DMS79 treated with DMSO at 0.1 percent for 48 hours (cell line): ENCODE measurements around the gene ANKRD63.

Experiments used
- DNase-seq: peaks from one replicate; lab custom pipeline; 2025; lab: John Stamatoyannopoulos, UW

ANKRD63 gene

GRCh38 chr15:40257656-40258450 lies 25.0 kb downstream of the ANKRD63 start:
- DNase-seq, result no peak

- DNase-seq, result no peak
Measured at GRCh38 chr15:40256638-40257235, 26.1 kb downstream of the ANKRD63 start.

GRCh38 chr15:40255033-40255432 lies 27.8 kb downstream of the ANKRD63 start:
- no peak for DNase-seq

- no peak for DNase-seq
Measured at GRCh38 chr15:40254452-40254851, 28.4 kb downstream of the ANKRD63 start.

- DNase-seq, result peak; percentile 27
Measured at GRCh38 chr15:40253167-40253790, 29.6 kb downstream of the ANKRD63 start.

- DNase-seq, result peak; percentile 37
Measured at GRCh38 chr15:40252438-40253166, 30.3 kb downstream of the ANKRD63 start.

GRCh38 chr15:40252141-40252437 lies 30.8 kb downstream of the ANKRD63 start:
- no peak for DNase-seq

- no peak for DNase-seq
Measured at GRCh38 chr15:40251486-40252140, 31.3 kb downstream of the ANKRD63 start.

- DNase-seq, result no peak
Measured at GRCh38 chr15:40250771-40251483, 31.9 kb downstream of the ANKRD63 start.

- no peak for DNase-seq
Measured at GRCh38 chr15:40250304-40250656, 32.6 kb downstream of the ANKRD63 start.

- no peak for DNase-seq
Measured at GRCh38 chr15:40249477-40250303, 33.2 kb downstream of the ANKRD63 start.

- DNase-seq, result no peak
Measured at GRCh38 chr15:40248006-40248783, 34.7 kb downstream of the ANKRD63 start.

GRCh38 chr15:40247406-40247971 lies 35.4 kb downstream of the ANKRD63 start:
- no peak for DNase-seq

- DNase-seq, result no peak
Measured at GRCh38 chr15:40246496-40247280, 36.2 kb downstream of the ANKRD63 start.

GRCh38 chr15:40245666-40246450 lies 37.0 kb downstream of the ANKRD63 start:
- no peak for DNase-seq

- DNase-seq, result no peak
Measured at GRCh38 chr15:40244961-40245523, 37.8 kb downstream of the ANKRD63 start.

GRCh38 chr15:40243126-40243810 lies 39.6 kb downstream of the ANKRD63 start:
- no peak for DNase-seq
